HG03066 (cell line): ENCODE measurements around the gene BRD1.
"Not testable (repeated sequence)": the region's sequence is repeated elsewhere in the genome, so short reads cannot be mapped to it uniquely, and the experiment has no call there.

Experiments
- ATAC-seq: cut with Tn5 transposase; IDR thresholded peaks from one replicate; pipeline ENCODE4 v1.9.1; 2021; ENCODE audit warnings: low read depth; ENCODE audit not compliant: unreplicated experiment

The BRD1 gene

GRCh38 chr22:49785841-49786471, 41.7 kb downstream of the BRD1 start:
- no peak for ATAC-seq

GRCh38 chr22:49785046-49785521, 42.6 kb downstream of the BRD1 start:
- no peak for ATAC-seq

- no peak for ATAC-seq
Observed at GRCh38 chr22:49784630-49784971, 43.1 kb downstream of the BRD1 start.

GRCh38 chr22:49783926-49784629, 43.6 kb downstream of the BRD1 start:
- no peak for ATAC-seq

GRCh38 chr22:49783036-49783746, 44.5 kb downstream of the BRD1 start:
- ATAC-seq, result no peak

- not testable (repeated sequence) for ATAC-seq
Observed at GRCh38 chr22:49781886-49782285, 45.8 kb downstream of the BRD1 start.

GRCh38 chr22:49781289-49781782, 46.3 kb downstream of the BRD1 start:
- no peak for ATAC-seq

- ATAC-seq, result no peak
Observed at GRCh38 chr22:49780698-49781288, 46.9 kb downstream of the BRD1 start.

GRCh38 chr22:49779853-49780697, 47.6 kb downstream of the BRD1 start:
- no peak for ATAC-seq

GRCh38 chr22:49779211-49779610, 48.5 kb downstream of the BRD1 start:
- no peak for ATAC-seq

- ATAC-seq, result no peak
Observed at GRCh38 chr22:49777569-49778249, 50.0 kb downstream of the BRD1 start.

- ATAC-seq, result no peak
Observed at GRCh38 chr22:49776891-49777290, 50.8 kb downstream of the BRD1 start.

- ATAC-seq, result no peak
Observed at GRCh38 chr22:49775867-49776511, 51.7 kb downstream of the BRD1 start.

- ATAC-seq, result no peak
Observed at GRCh38 chr22:49775191-49775866, 52.3 kb downstream of the BRD1 start.

GRCh38 chr22:49774499-49775151, 53.0 kb downstream of the BRD1 start:
- no peak for ATAC-seq

GRCh38 chr22:49774046-49774445, 53.6 kb downstream of the BRD1 start:
- ATAC-seq, result no peak

GRCh38 chr22:49773531-49773930, 54.1 kb downstream of the BRD1 start:
- no peak for ATAC-seq

- ATAC-seq, result no peak
Observed at GRCh38 chr22:49772692-49773091, 55.0 kb downstream of the BRD1 start.
